K562 (cell line): Measurements from ENCODE around the gene CRLF2. TPM values are rescaled to one million over a fixed set of nuclear protein-coding genes. Genes with fewer than 3 reads are reported as not detected.

ENCODE experiments used
- ATAC-seq: fragments of 200-7000 bp; cut with Tn5 transposase; 3 replicates; pipeline ENCODE4 v1.9.1; 2020; ENCODE audit warnings: moderate library complexity
- BruUV-seq: library from RNA; stranded (reverse); fragments of 400-500 nt; replicated peaks from 2 replicates; lab custom pipeline; 2021; lab: Mats Ljungman, UMichigan
- CTCF ChIA-PET: fragments of 300-600 bp; formaldehyde crosslinking; extraction: SDS; loops from one replicate; lab custom pipeline; 2021; ENCODE audit warnings: low intra/inter-chr PET ratio; lab: Yijun Ruan, JAX
- POLR2A ChIA-PET: fragments of 300-600, 350-650 bp; sonication (Branson Sonifier 250); formaldehyde crosslinking; extraction: SDS; loops from one replicate; lab custom pipeline; 2021; ENCODE audit warnings: antibody characterized with exemption, inconsistent platforms; lab: Yijun Ruan, JAX
- DNase-seq, 4 experiments: peaks; one replicate each; pipeline versions ENCODE4 v3.0.0 to v3.0.0-alpha.2; 2011 to 2018; ENCODE audit warnings: low spot score in 3 of 4, mixed read lengths in 3 of 4; ENCODE audit errors: extremely low read depth in 1 of 4
- FAIRE-seq: peaks from 2 replicates; lab custom pipeline; 2011; peaks lifted over from hg19 to GRCh38; lab: Jason Lieb, UNC
- H2AFZ ChIP-seq: 2 replicates; pipeline ENCODE4 v1.6.0; 2011; ENCODE audit warnings: low read depth, low read length, control low read depth, inconsistent platforms
- H3K27ac ChIP-seq: fragments of 200-600 bp; 3 replicates; pipeline ENCODE4 v1.8.0; 2011; ENCODE audit warnings: low read depth, mild to moderate bottlenecking, control low read depth, inconsistent platforms, low read length, moderate library complexity, mixed read lengths; ENCODE audit errors: extremely low read depth
- H3K27me3 ChIP-seq, 2 experiments: fragments of 300-600 bp in 1 of 2; 2 replicates in 1 of 2; 3 replicates in 1 of 2; pipeline versions ENCODE4 v1.6.0 to v1.8.0; 2011; ENCODE audit warnings: inconsistent platforms in 2 of 2, low read length in 2 of 2, mild to moderate bottlenecking in 1 of 2, mixed read lengths in 1 of 2, moderate library complexity in 1 of 2; ENCODE audit not compliant: control insufficient read depth in 2 of 2, insufficient read depth in 2 of 2
- H3K36me3 ChIP-seq: fragments of 300-600 bp; 3 replicates; pipeline ENCODE4 v1.8.0; 2011; ENCODE audit warnings: mild to moderate bottlenecking, low read length, inconsistent platforms; ENCODE audit not compliant: control insufficient read depth, insufficient read depth
- H3K4me1 ChIP-seq, 2 experiments: fragments of 200-600 bp in 1 of 2; replicated peaks in 1 of 2; 2 replicates in 1 of 2; 3 replicates in 1 of 2; pipeline versions ENCODE4 v1.5.1 to v1.8.0; 2011; ENCODE audit warnings: inconsistent platforms in 2 of 2, low read length in 2 of 2, mild to moderate bottlenecking in 1 of 2, mixed read lengths in 1 of 2, moderate library complexity in 1 of 2; ENCODE audit not compliant: control insufficient read depth in 2 of 2, insufficient read depth in 2 of 2
- H3K4me2 ChIP-seq: 2 replicates; pipeline ENCODE4 v1.6.1; 2011; ENCODE audit warnings: low read length, control low read depth, inconsistent platforms, mixed read lengths; ENCODE audit not compliant: insufficient read depth
- H3K4me3 ChIP-seq: fragments of 200-600 bp; sonication (generic), shearing (Covaris generic); 2 replicates; pipeline ENCODE4 v1.5.1; 2016; ENCODE audit warnings: control low read depth, inconsistent platforms
- H3K79me2 ChIP-seq: fragments of 200-600 bp; 3 replicates; pipeline ENCODE4 v1.8.0; 2011; ENCODE audit warnings: low read length, inconsistent platforms; ENCODE audit not compliant: control insufficient read depth, insufficient read depth
- H3K9ac ChIP-seq, 2 experiments: 2 replicates each; pipeline versions ENCODE4 v1.6.0 to v1.6.1; 2011; ENCODE audit warnings: low read depth in 2 of 2, low read length in 2 of 2, control low read depth in 1 of 2, inconsistent platforms in 1 of 2, mild to moderate bottlenecking in 1 of 2, mixed read lengths in 1 of 2; ENCODE audit not compliant: insufficient read depth in 1 of 2
- H3K9me1 ChIP-seq: one replicate; pipeline ENCODE4 v1.6.0; 2011; ENCODE audit warnings: inconsistent platforms, mild to moderate bottlenecking, low read length, moderate library complexity; ENCODE audit not compliant: control insufficient read depth, insufficient read depth
- H3K9me3 ChIP-seq: replicated peaks from 2 replicates; pipeline ENCODE4 v1.5.1; 2011; ENCODE audit warnings: low read depth, low read length, inconsistent platforms; ENCODE audit not compliant: control insufficient read depth, insufficient read depth
- H4K20me1 ChIP-seq: replicated peaks from 2 replicates; pipeline ENCODE4 v1.6.1; 2011; ENCODE audit warnings: low read length, inconsistent platforms, mixed read lengths; ENCODE audit not compliant: control insufficient read depth, insufficient read depth
- GATAD2B ChIP-seq: fragments of 450-650 bp; IDR thresholded peaks from 2 replicates; pipeline ENCODE4 v1.6.1; 2017; ENCODE audit warnings: mild to moderate bottlenecking, borderline replicate concordance
- KAT7 ChIP-seq: sonication (generic); formaldehyde crosslinking; IDR thresholded peaks from 2 replicates; pipeline ENCODE4 v1.8.0; 2022; ENCODE audit warnings: missing genetic modification reagents, mild to moderate bottlenecking, borderline replicate concordance
- LCOR ChIP-seq: sonication (generic); formaldehyde crosslinking; IDR thresholded peaks from 2 replicates; pipeline ENCODE4 v1.8.0; 2022; ENCODE audit warnings: mild to moderate bottlenecking, missing genetic modification reagents
- MEF2A ChIP-seq: IDR thresholded peaks from 2 replicates; pipeline ENCODE4 v1.6.1; 2011; ENCODE audit warnings: low read depth, mild to moderate bottlenecking, low read length, moderate library complexity; ENCODE audit not compliant: control insufficient read depth
- NFXL1 ChIP-seq: fragments of 450-650 bp; formaldehyde crosslinking; IDR thresholded peaks from 2 replicates; pipeline ENCODE4 v1.4.0; 2021; ENCODE audit warnings: mild to moderate bottlenecking
- PHF8 ChIP-seq: fragments of 200-600 bp; sonication (generic); IDR thresholded peaks from 2 replicates; pipeline ENCODE4 v1.6.1; 2012; ENCODE audit warnings: mixed run types, mild to moderate bottlenecking, inconsistent platforms, low read length, moderate library complexity, borderline replicate concordance
- SMARCA4 ChIP-seq: fragments of 450-650 bp; IDR thresholded peaks from 2 replicates; pipeline ENCODE4 v1.6.1; 2016
- ZNF408 ChIP-seq: fragments of 250-450 bp; sonication (Bioruptor Pico); IDR thresholded peaks from 2 replicates; pipeline ENCODE4 v1.4.0; 2020; ENCODE audit warnings: low read depth, mild to moderate bottlenecking, moderate library complexity
- ZNF586 ChIP-seq: fragments of 450-650 bp; formaldehyde crosslinking; conservative IDR thresholded peaks from 2 replicates; pipeline ENCODE4 v1.4.0; 2020; ENCODE audit warnings: mild to moderate bottlenecking, moderate library complexity
- WGBS: fragments of 100-300 bp; shearing (Covaris generic); methylation state at CpG from one replicate; pipeline ENCODE4 v1.1.6; 2016; ENCODE audit warnings: low coverage, mixed read lengths; ENCODE audit not compliant: insufficient coverage; ENCODE audit errors: missing lambda C conversion rate; 5-methylcytosine and 5-hydroxymethylcytosine counted together
- in situ Hi-C: fragments of 300-500 bp; cut with MboI; formaldehyde crosslinking; loops from 4 replicates; pipeline ENCODE4 v1.15.0; 2018; ENCODE audit warnings: inconsistent platforms, mixed read lengths
- intact Hi-C: fragments of 100-400 bp; cut with micrococcal nuclease; formaldehyde crosslinking; loops from 2 replicates; pipeline ENCODE4 v1.14.2; 2022
- polyA plus RNA-seq, 8 experiments: library from polyadenylated mRNA; depleted of rRNA in 4 of 8; stranded (reverse) in 5 of 8; unstranded in 3 of 8; fragments of >200 nt; fragmentation: Nextera tagmentation in 2 of 8; fragmentation: Illumina TruSeq in 1 of 8; extraction: Ambion mirVana in 2 of 8; extraction: Trizol in 1 of 8; gene quantifications; 2 replicates each; pipeline versions ENCODE4 v1.2.1 to v1.2.3, GENCODE V29; 2011 to 2014; ENCODE audit warnings: inconsistent platforms in 1 of 8, missing spikeins in 1 of 8
- total RNA-seq, 7 experiments: library from RNA; depleted of rRNA in 6 of 7; stranded (reverse); fragments of >200 nt in 6 of 7; fragmentation: Illumina TruSeq in 2 of 7; extraction: Trizol in 2 of 7; gene quantifications; 2 replicates each; pipeline versions ENCODE4 v1.2.1 to v1.2.3, GENCODE V29; 2011 to 2021; ENCODE audit warnings: low replicate concordance in 1 of 7
- TF ChIP-seq, protein P1 (sequence below): fragments of 250-450 bp; sonication (Bioruptor Pico); IDR thresholded peaks from 2 replicates; pipeline ENCODE4 v1.8.0; 2021; ENCODE audit warnings: borderline replicate concordance, mild to moderate bottlenecking, moderate library complexity; ENCODE audit not compliant: poor library complexity, severe bottlenecking
- TF ChIP-seq, protein P2 (sequence below): fragments of 450-650 bp; IDR thresholded peaks from 2 replicates; pipeline ENCODE4 v1.6.1; 2018; ENCODE audit warnings: mild to moderate bottlenecking, low read depth; ENCODE audit not compliant: partially characterized antibody
- TF ChIP-seq, protein P3 (sequence below): fragments of 450-650 bp; formaldehyde crosslinking; IDR thresholded peaks from 2 replicates; pipeline ENCODE4 v1.4.0; 2020; ENCODE audit warnings: mild to moderate bottlenecking

Gene CRLF2
- total and polyA plus RNA-seq, 9 of the 15 experiments (the other 6 are each of a cell fraction or from before 2014, with no cell fraction given): not detected

DNA sequence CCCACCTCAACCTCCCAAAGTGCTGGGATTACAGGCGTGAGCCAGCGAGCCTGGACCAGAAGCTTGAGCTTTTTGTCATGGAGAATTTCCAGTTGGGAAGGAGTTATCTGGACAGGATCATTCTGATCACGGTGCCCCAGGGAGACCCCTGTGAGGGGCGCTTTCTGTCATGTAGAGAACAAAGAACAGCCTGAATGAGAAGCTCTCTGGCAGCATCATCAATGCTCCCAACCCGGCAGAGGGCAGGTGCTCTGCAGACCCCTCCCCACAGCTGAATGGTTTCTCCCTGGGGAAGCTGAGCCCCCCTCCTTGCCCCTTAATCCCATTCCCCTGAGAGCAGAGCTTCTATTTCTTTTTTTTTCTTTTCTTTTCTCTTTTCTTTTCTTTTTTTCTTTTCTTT, 48.8 kb upstream of the CRLF2 start:
- DNase-seq: no peak

GRCh38 chrX:1252861-1253260, 40.4 kb upstream of the CRLF2 start:
- H3K27ac ChIP-seq: no peak overlapping the region
- ChIA-PET POLR2A (no interaction called here), CTCF (no interaction called here)
- no peak overlapping the region for H3K4me3 ChIP-seq
- no peak for DNase-seq
- intact Hi-C loops (no loop called here), in situ Hi-C loops (no loop called here)
- H3K4me2 ChIP-seq: no peak overlapping the region
- no TSS peak for BruUV-seq
- no peaks in the 10 kb centered on the region for H3K79me2 ChIP-seq
- no peaks in the 10 kb centered on the region for H3K27me3 ChIP-seq
- no peaks in the 10 kb centered on the region for H3K9me1 ChIP-seq
- H3K9me3 ChIP-seq: no peaks in the 10 kb centered on the region
- no peak overlapping the region for H3K9ac ChIP-seq
- H4K20me1 ChIP-seq: no peaks in the 10 kb centered on the region
- no peak for FAIRE-seq
- H2AFZ ChIP-seq: no peak overlapping the region
- no peak for ATAC-seq
- H3K4me1 ChIP-seq: peaks cover 0 to 3% of the 10 kb centered on the region in 2 experiments; a peak in 1 of 5 replicates
- 0% methylated on average over 1 of the region's 3 CpGs for WGBS
- no peaks in the 10 kb centered on the region for H3K36me3 ChIP-seq
- TF ChIP-seq, protein P1, sequence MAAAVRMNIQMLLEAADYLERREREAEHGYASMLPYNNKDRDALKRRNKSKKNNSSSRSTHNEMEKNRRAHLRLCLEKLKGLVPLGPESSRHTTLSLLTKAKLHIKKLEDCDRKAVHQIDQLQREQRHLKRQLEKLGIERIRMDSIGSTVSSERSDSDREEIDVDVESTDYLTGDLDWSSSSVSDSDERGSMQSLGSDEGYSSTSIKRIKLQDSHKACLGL (CRISPR knock-in tag): no peak
- TF ChIP-seq KAT7 (CRISPR knock-in tag) (no peak), GATAD2B (no peak), ZNF586 (CRISPR knock-in tag) (no peak), ZNF408 (no peak), PHF8 (no peak), NFXL1 (CRISPR knock-in tag) (no peak), MEF2A (no peak), LCOR (no peak)
- TF ChIP-seq, protein P2, sequence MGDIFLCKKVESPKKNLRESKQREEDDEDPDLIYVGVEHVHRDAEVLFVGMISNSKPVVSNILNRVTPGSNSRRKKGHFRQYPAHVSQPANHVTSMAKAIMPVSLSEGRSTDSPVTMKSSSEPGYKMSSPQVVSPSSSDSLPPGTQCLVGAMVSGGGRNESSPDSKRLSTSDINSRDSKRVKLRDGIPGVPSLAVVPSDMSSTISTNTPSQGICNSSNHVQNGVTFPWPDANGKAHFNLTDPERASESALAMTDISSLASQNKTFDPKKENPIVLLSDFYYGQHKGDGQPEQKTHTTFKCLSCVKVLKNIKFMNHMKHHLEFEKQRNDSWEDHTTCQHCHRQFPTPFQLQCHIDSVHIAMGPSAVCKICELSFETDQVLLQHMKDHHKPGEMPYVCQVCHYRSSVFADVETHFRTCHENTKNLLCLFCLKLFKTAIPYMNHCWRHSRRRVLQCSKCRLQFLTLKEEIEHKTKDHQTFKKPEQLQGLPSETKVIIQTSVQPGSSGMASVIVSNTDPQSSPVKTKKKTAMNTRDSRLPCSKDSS: no peak
- TF ChIP-seq, protein P3, sequence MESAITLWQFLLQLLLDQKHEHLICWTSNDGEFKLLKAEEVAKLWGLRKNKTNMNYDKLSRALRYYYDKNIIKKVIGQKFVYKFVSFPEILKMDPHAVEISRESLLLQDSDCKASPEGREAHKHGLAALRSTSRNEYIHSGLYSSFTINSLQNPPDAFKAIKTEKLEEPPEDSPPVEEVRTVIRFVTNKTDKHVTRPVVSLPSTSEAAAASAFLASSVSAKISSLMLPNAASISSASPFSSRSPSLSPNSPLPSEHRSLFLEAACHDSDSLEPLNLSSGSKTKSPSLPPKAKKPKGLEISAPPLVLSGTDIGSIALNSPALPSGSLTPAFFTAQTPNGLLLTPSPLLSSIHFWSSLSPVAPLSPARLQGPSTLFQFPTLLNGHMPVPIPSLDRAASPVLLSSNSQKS (CRISPR knock-in tag): no peak

More for the DNA sequence above, 48.8 kb upstream of the CRLF2 start:
- H2AFZ ChIP-seq: no peak overlapping the region
- intact Hi-C loops: no loop called here
- no peaks in the 10 kb centered on the region for H4K20me1 ChIP-seq
- BruUV-seq: no TSS peak
- ChIA-PET CTCF (no interaction called here), POLR2A (no interaction called here)
- no peak for TF ChIP-seq SMARCA4
- no peaks in the 10 kb centered on the region for H3K9me3 ChIP-seq
- no peaks in the 10 kb centered on the region for H3K9me1 ChIP-seq
- no peak overlapping the region for H3K4me2 ChIP-seq
- in situ Hi-C loops: no loop called here
- H3K4me3 ChIP-seq: no peak overlapping the region
- H3K27ac ChIP-seq: no peak overlapping the region
- WGBS: 3% methylated on average over 5 of the region's 5 CpGs
- no peak overlapping the region for H3K9ac ChIP-seq
- no peaks in the 10 kb centered on the region for H3K36me3 ChIP-seq
- no peak for FAIRE-seq
- H3K4me1 ChIP-seq: no peaks in the 10 kb centered on the region
- no peaks in the 10 kb centered on the region for H3K79me2 ChIP-seq
- H3K27me3 ChIP-seq: no peaks in the 10 kb centered on the region; a peak in 1 of 5 replicates
- no peak for ATAC-seq
